Activated naive CD8-positive, alpha-beta T cell treated with anti-CD3 and anti-CD28 coated beads, Interleukin-2, amount 50 U/mL, for 24 hours (primary cell): ENCODE data around the gene KRAS.
"Not testable (repeated sequence)": the region's sequence is repeated elsewhere in the genome, so short reads cannot be mapped to it uniquely, and the experiment has no call there.

Experiments
- ATAC-seq: fragments of 150-1000 bp; cut with Tn5 transposase; one replicate; pipeline ENCODE4 v1.10.0; 2021
- DNase-seq: peaks from one replicate; pipeline ENCODE4 v3.0.0; 2021
- H3K27ac Mint-ChIP-seq: one replicate; pipeline ENCODE4 v1.8.0; 2021; ENCODE audit warnings: mild to moderate bottlenecking, mixed read lengths
- H3K27me3 Mint-ChIP-seq: one replicate; pipeline ENCODE4 v1.8.0; 2021; ENCODE audit warnings: mixed read lengths
- H3K36me3 Mint-ChIP-seq: one replicate; pipeline ENCODE4 v1.8.0; 2021; ENCODE audit warnings: low read depth, mixed read lengths
- H3K4me1 Mint-ChIP-seq: one replicate; pipeline ENCODE4 v1.8.0; 2021; ENCODE audit warnings: mixed read lengths
- H3K4me3 Mint-ChIP-seq: one replicate; pipeline ENCODE4 v1.8.0; 2021; ENCODE audit warnings: mild to moderate bottlenecking, moderate library complexity, mixed read lengths
- H3K9me3 Mint-ChIP-seq: one replicate; pipeline ENCODE4 v1.8.0; 2021; ENCODE audit warnings: mixed read lengths

KRAS gene

DNA sequence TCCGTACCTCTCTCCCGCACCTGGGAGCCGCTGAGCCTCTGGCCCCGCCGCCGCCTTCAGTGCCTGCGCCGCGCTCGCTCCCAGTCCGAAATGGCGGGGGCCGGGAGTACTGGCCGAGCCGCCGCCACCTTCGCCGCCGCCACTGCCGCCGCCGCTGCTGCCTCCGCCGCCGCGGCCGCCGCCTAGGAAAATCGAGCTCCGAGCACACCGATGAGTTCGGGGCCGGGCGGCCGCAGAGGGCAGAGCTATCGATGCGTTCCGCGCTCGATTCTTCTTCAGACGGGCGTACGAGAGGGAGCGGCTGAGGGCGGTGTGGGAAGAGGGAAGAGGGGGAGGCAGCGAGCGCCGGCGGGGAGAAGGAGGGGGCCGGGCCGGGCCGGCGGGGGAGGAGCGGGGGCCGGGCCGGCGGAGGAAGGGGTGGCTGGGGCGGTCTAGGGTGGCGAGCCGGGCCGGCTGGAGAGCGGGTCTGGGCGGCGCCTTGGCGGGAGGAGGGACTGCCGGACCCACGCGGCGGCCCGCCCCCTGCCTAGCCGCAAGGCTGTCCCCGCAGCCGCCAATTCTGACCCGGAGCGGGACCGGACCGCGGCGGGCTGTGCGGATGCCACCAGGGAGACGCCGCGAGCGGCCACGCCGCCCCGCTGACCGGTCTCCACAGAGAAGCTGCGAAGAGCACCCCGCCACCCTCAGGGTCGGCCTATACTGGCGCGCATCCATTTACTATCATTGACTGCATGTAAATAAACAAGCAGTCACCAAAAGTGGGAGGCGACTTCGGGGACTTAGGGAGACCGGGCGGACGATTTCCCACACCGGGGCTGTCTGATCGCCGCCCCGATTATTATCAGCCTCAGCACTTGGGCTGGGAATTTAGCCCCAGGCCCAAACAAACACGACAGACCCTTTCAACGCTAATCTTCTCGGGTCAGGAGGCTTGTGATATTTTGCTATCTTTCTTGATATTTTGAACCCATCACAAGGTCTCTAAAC lies at the start of gene KRAS:
Gene KRAS, minus strand, starts transcription at position 186 of the 987 bp plus-strand sequence.
- DNase-seq (peak; percentile 91), ATAC-seq (peak; percentile 83)
- peaks cover 7% of the 10 kb centered on the region for H3K36me3 Mint-ChIP-seq
- peaks cover 45% of the 10 kb centered on the region for H3K4me1 Mint-ChIP-seq
- no peaks in the 10 kb centered on the region for H3K9me3 Mint-ChIP-seq
- peak within 1 kb of the TSS; percentile 89 for H3K27ac Mint-ChIP-seq
- H3K4me3 Mint-ChIP-seq: peak within 1 kb of the TSS; percentile 93
- no peaks in the 10 kb centered on the region for H3K27me3 Mint-ChIP-seq

DNA sequence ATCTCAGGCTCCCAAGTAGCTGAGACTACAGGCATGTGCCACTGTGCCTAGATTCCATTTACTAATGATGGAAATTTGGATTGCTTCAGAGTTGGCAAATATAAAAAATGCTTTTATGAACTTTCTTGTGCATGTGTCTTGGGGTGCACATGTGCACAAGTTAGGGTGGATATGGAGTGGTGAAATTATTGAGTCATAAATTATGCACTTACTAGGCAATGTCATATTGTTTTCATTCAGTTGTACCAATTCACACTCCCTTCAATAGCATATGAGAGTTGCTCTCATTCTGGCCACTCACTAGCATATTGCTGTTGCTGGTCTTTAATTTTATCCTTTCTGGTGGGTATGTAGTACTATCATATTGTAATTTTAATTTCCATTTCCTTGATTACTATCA lies 45.7 kb upstream of the KRAS start:
- DNase-seq (no peak), ATAC-seq (no peak)
- Mint-ChIP-seq H3K9me3 (no peaks in the 10 kb centered on the region), H3K27me3 (no peaks in the 10 kb centered on the region), H3K4me1 (peaks cover 11% of the 10 kb centered on the region), H3K27ac (no peak overlapping the region), H3K4me3 (no peak overlapping the region), H3K36me3 (no peaks in the 10 kb centered on the region)

DNA sequence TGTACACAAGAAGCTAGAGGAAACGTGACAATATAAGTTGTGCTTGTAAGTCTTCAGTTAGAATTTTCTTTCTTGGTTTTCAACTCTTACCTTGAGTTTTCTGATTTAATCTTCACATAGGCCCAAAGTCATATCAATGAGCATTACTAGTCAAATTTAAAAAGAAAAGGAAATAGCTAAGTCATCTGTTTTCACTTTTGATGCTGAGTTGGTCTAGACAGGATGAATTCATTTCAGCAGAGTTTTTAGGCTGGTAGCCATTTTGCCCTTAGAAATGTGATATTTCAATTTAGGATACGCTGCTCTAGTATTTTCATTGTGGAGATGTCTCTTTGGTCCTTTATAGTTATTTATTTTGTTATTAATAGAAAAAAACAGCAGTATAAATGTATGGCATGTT lies 44.6 kb upstream of the KRAS start:
- ATAC-seq (no peak), DNase-seq (no peak)
- Mint-ChIP-seq H3K36me3 (no peaks in the 10 kb centered on the region), H3K4me1 (peaks cover 11% of the 10 kb centered on the region), H3K9me3 (no peaks in the 10 kb centered on the region), H3K27ac (no peak overlapping the region), H3K4me3 (no peak overlapping the region), H3K27me3 (no peaks in the 10 kb centered on the region)

DNA sequence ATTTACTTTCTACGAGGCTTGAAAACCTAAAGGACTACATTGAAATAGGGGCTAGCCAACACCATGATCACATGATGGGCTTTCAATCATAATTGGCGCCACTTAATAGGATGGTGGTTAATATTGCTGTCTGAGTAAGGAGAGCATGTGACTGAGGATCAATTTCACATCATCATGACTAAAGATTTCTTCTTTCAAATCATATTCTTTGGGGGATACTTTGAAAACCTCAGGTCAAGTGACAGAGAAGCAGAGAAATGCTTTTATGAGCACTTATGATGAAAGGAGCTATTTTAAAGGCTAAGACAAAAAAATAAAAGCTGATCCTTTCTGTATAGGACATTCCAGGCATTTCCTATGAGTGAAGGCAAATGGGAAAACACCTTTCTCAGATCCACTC lies 42.9 kb upstream of the KRAS start:
- Mint-ChIP-seq H3K27me3 (no peaks in the 10 kb centered on the region), H3K4me3 (no peak overlapping the region), H3K27ac (no peak overlapping the region), H3K4me1 (peaks cover 11% of the 10 kb centered on the region), H3K36me3 (no peaks in the 10 kb centered on the region), H3K9me3 (peaks cover 14% of the 10 kb centered on the region)
- no peak for DNase-seq
- ATAC-seq: no peak

DNA sequence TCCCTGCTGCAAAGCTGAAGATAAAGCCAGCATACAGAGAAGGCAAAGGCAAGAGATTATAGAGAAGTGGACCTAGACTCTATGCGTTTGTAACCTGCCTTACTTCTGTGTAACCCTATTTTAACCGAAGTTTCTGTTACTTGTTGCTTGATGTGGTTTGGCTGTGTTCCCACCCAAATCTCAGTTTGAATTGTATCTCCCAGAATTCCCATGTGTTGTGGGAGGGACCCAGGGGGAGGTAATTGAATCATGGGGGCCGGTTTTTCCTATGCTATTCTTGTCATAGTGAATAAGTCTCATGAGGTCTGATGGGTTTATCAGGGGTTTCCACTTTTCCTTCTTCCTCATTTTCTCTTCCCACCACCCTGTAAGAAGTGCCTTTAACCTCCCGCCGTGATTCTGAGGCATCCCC lies 42.1 kb upstream of the KRAS start:
- H3K27me3 Mint-ChIP-seq, H3K4me3 Mint-ChIP-seq, H3K27ac Mint-ChIP-seq, ATAC-seq, DNase-seq, H3K36me3 Mint-ChIP-seq: not testable (repeated sequence)
- Mint-ChIP-seq H3K4me1 (peaks cover 11% of the 10 kb centered on the region), H3K9me3 (peaks cover 14% of the 10 kb centered on the region)

DNA sequence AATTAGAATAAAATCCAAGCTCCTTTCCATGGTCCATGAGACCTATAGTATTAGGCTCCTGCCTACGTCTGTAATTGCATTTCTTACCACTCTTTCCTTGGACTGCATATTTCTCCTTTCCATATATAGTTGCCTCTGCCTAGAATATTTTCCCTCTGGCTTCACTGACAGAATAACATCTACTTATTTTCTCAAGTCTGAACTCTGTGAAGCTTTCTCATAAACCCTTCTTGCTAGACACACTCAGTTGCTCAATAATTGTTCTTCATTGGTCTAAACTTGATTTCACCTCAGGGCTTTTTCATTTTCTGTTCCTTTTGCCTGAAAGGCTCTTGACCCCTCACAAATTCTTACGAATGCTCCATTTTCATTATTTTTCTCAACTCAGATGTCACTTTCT lies 36.9 kb upstream of the KRAS start:
- Mint-ChIP-seq H3K4me3 (no peak overlapping the region), H3K9me3 (peaks cover 18% of the 10 kb centered on the region), H3K36me3 (no peaks in the 10 kb centered on the region), H3K27me3 (no peaks in the 10 kb centered on the region), H3K27ac (no peak overlapping the region), H3K4me1 (peaks cover 15% of the 10 kb centered on the region)
- ATAC-seq (no peak), DNase-seq (no peak)

DNA sequence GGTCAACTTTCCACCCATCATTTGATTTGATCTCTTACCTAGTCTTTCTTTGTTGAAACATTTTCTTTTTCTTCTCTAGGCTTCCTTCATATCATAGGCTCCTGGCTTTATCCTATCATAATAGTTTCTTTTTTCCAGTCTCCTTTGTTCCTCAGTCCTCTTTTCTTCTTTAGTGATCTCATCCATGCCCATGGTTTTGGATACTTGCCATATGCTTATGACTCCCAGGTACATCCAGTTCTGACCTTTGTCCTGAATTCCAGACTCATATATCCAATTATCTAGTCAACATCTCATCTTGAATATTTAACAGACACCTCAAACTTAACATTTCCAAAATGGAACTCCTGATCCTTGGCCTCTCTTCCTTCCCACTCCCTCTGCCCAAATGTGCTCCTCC lies 36.1 kb upstream of the KRAS start:
- H3K4me1 Mint-ChIP-seq: peaks cover 14% of the 10 kb centered on the region
- no peak for ATAC-seq
- H3K36me3 Mint-ChIP-seq: no peaks in the 10 kb centered on the region
- H3K9me3 Mint-ChIP-seq: peaks cover 18% of the 10 kb centered on the region
- DNase-seq: no peak
- no peak overlapping the region for H3K4me3 Mint-ChIP-seq
- H3K27me3 Mint-ChIP-seq: no peaks in the 10 kb centered on the region
- no peak overlapping the region for H3K27ac Mint-ChIP-seq

DNA sequence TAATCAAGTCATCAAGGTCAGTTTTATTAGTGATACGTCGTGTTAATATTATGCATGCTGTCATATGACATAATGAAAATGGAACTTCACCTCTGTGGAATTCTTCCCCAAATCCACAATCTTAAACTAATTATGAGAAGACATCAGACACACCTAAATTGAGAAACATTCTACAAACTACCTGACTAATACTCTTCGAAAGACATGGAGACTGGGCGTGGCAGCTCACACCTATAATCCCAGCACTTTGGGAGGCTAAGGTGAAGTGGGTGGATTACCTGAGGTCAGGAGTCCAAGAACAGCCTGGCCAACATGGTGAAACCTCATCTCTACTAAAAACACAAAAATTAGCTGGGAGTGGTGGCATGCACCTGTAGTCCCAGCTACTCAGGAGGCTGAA lies 33.3 kb upstream of the KRAS start:
- DNase-seq (no peak), ATAC-seq (no peak)
- Mint-ChIP-seq H3K9me3 (peaks cover 6% of the 10 kb centered on the region), H3K36me3 (no peaks in the 10 kb centered on the region), H3K27ac (no peak overlapping the region), H3K4me3 (no peak overlapping the region), H3K27me3 (no peaks in the 10 kb centered on the region), H3K4me1 (peaks cover 32% of the 10 kb centered on the region)

DNA sequence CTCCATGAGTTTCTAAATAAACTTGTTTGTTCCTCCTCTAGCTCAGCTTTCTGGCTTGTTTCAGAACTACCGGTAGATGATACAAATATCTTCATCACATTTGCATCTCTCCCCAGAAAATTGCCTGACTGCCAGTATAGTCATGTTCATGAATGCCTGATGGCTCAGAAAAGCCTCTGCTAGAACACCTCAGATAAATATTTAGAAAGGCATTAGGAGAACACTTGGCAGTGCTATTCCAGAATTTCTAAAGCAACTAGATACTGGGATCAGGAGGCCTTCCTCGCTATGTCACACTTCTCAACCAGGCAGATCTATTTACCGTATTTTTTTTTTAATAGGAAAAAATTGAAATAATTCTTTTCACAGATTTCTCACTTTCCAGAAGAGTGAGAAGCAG lies 32.3 kb upstream of the KRAS start:
- Mint-ChIP-seq H3K27ac (no peak overlapping the region), H3K4me1 (peaks cover 32% of the 10 kb centered on the region)

DNA sequence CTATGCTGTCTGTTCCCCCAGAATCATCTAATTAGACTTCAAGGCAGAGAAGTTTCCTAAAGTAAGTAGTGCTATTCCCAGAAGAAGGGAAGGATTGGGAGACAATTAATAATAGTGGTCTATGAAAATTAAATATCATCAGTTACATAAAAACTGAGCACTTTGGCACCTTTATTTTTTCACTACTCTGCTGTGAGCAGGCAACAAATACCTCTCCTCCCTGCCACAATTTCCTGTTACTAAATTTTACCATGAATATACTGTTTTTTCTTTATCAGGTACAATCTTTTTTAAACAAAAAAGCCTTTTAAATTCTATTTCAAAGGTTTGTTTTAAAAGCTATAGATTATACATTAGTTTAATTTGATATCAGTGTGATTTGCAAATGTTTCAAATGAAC lies 29.4 kb upstream of the KRAS start:
- peaks cover 36% of the 10 kb centered on the region for H3K4me1 Mint-ChIP-seq
- no peaks in the 10 kb centered on the region for H3K36me3 Mint-ChIP-seq
- no peaks in the 10 kb centered on the region for H3K9me3 Mint-ChIP-seq
- DNase-seq (no peak), ATAC-seq (no peak)
- H3K4me3 Mint-ChIP-seq: no peak overlapping the region
- H3K27me3 Mint-ChIP-seq: no peaks in the 10 kb centered on the region
- peak overlapping the region; percentile 50 for H3K27ac Mint-ChIP-seq

More for the DNA sequence above, 32.3 kb upstream of the KRAS start:
- no peak overlapping the region for H3K4me3 Mint-ChIP-seq
- peaks cover 4% of the 10 kb centered on the region for H3K9me3 Mint-ChIP-seq
- H3K27me3 Mint-ChIP-seq: no peaks in the 10 kb centered on the region
- DNase-seq (no peak), ATAC-seq (no peak)
- H3K36me3 Mint-ChIP-seq: no peaks in the 10 kb centered on the region

DNA sequence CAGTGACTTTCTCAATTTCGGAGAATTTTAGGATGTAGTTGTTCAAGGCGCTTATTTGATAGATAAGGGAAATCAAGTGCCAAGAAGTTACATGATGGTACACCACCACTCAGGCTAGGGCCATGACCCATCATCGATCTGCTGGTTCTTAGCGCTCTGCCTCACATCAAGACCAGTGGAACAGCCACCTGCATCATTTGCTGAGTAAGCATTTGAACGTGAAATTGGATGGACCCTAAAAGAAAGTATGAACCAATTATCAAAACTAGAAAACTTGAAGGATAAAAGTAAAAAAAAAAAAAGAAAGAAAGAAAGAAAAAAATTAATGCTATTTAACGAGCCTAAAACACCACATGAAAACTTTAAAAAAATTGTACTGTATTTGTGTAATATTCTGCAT lies 27.5 kb upstream of the KRAS start:
- DNase-seq (no peak), ATAC-seq (no peak)
- Mint-ChIP-seq H3K27me3 (no peaks in the 10 kb centered on the region), H3K27ac (no peak overlapping the region), H3K9me3 (no peaks in the 10 kb centered on the region), H3K4me3 (no peak overlapping the region), H3K4me1 (peaks cover 30% of the 10 kb centered on the region), H3K36me3 (no peaks in the 10 kb centered on the region)

DNA sequence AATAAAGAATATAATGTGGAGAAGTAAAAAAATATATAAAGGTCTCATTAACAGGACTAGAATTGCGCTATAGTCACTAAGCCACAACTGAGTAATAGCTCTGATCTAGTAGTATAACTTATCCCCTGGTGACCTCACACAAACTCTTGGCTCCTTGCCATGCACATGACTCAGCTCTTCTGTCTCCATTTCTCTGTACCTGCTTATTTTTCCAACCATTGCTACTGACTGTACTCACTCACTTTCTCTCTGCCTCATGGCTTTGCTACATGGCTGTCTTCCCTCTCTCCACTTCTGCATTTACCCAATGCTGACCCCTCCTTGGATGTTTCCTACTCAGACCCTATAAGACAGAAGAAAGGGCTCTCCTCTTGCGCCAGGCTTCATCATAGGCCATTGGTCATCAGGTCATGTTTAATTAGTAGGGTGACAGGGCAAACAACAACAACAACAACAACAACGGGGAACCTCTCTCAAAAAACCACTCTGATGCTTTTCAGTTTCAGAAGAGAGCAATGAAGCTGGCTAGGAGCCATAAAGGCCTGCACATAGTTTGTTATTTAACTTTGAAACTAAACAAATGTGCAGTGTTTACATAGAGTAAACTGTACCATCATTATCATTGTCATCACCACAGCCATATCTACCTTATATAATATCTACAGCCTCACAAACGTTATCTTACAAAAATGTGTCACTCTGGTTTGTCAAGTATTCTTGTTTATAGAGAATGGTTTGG lies 25.6 kb upstream of the KRAS start:
- Mint-ChIP-seq H3K4me1 (peaks cover 22% of the 10 kb centered on the region), H3K9me3 (no peaks in the 10 kb centered on the region), H3K4me3 (no peak overlapping the region), H3K27ac (peak overlapping the region; percentile 8), H3K27me3 (no peaks in the 10 kb centered on the region), H3K36me3 (no peaks in the 10 kb centered on the region)
- DNase-seq: peak; percentile 77
- ATAC-seq: peak; percentile 95

DNA sequence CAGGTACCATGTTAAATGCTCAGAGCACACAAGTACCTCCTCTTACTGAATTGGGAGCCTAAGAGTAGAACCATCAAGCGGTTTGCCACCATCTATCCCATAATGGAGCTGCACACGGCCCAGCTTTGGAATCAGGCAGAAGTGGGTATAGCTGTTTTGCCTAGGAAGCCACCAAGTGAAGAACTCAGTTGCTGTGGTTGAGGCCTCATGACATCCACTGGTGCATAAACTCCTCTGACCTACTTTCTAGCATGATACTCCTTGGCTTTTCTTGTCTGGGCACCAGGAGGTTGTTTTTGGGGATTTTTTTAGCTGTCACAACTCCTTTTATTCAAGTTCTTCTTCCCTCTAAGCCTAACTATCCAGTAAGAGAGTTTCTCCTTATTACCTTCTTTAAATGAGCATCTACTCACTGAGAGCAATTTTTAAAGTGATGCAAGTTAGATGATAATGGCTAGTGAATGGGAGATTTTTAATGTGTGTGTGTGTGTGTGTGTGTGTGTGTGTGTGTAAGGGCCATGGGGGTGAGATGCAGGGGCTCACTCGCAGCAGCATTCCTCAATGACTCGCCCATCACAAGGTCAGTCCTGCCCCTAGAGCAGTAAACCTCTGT lies 20.9 kb upstream of the KRAS start:
- no peak for DNase-seq
- Mint-ChIP-seq H3K36me3 (no peaks in the 10 kb centered on the region), H3K4me1 (peaks cover 8% of the 10 kb centered on the region), H3K27me3 (no peaks in the 10 kb centered on the region), H3K27ac (no peak overlapping the region), H3K9me3 (no peaks in the 10 kb centered on the region), H3K4me3 (no peak overlapping the region)
- no peak for ATAC-seq

DNA sequence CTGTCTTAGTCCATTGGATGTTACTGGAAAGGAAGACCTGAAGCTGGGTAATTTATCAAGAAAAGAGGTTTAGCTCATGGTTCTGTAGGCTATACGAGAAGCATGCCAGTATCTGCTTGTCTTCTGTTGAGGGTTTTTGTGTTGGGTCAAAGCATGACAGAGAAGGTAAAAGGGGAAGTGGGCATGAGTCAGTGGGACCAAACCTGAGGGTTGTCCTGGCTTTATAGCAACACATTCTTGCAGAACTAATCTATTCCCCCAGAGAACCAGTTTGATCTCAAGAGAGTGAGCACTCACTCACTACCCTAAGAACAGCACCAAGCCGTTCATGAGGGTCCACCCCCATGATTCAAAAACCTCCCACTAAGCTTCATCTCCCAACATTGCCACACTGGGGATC lies 19.0 kb upstream of the KRAS start:
- Mint-ChIP-seq H3K9me3 (no peaks in the 10 kb centered on the region), H3K4me1 (peaks cover 4% of the 10 kb centered on the region), H3K27me3 (no peaks in the 10 kb centered on the region), H3K36me3 (no peaks in the 10 kb centered on the region), H3K27ac (no peak overlapping the region), H3K4me3 (no peak overlapping the region)
- no peak for DNase-seq
- peak; percentile 59 for ATAC-seq

DNA sequence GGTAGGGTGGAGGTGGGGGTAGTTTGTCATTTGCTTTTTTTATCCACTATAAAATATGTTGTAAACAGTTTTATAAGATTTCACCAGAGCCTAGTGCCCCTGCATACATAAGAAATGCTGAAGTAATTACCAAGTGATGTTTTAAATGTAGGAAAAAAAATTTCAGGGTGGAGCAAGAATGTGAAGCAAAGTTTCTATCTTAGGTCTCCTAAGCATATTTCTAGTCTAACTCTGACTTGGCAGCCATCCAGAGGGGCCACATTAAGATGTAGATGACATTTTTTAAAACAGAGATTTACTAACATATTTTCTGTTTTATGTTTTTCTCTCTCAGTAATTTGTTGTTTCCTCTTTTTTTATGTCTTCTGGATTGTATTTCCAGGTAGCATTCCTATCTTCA lies 15.8 kb upstream of the KRAS start:
- Mint-ChIP-seq H3K36me3 (no peaks in the 10 kb centered on the region), H3K9me3 (no peaks in the 10 kb centered on the region), H3K4me3 (no peak overlapping the region), H3K4me1 (peaks cover 6% of the 10 kb centered on the region), H3K27me3 (no peaks in the 10 kb centered on the region), H3K27ac (no peak overlapping the region)
- DNase-seq: no peak
- ATAC-seq: no peak
